HG02623 (cell line): Measurements from ENCODE around the gene PEX10.

Experiments
- ATAC-seq: cut with Tn5 transposase; IDR thresholded peaks from one replicate; pipeline ENCODE4 v1.9.1; 2021; ENCODE audit warnings: moderate library complexity; ENCODE audit not compliant: unreplicated experiment

The PEX10 gene

GRCh38 chr1:2405588-2406295, 6.6 kb downstream of the PEX10 start:
- no peak for ATAC-seq

DNA sequence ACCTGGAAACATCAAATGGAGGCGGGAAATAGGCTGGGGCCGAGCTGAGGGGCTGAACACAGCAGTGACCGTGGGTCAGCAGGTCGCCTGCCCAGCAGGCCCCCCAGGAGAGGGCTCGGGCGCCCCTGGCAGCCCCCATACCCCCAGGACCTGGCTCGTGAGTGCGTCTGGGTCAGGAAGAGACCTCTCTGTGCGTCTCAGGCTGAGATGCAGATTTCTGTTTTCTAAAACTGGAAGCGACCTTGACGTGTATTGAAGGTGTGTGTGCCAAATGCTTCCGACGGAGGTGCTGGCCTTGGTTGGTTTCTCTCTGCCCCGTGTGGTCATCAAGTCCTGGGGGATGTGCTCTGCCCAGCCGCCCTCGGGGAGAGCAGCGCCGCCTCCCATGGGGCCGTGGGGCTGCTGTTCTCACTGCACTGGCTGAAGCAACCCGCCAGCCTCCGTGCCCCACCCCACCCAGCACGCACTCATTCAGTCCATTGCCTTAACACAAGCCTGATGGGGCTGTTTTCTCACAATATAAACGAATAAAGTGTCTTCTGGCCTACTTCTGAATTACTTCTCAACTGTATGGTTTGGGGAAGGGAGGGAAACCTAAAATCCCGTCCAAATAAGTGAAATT, 7.4 kb downstream of the PEX10 start:
- ATAC-seq, result no peak

- ATAC-seq, result no peak
Observed at GRCh38 chr1:2404142-2404889, 8.0 kb downstream of the PEX10 start.

- no peak for ATAC-seq
Observed at GRCh38 chr1:2403273-2403672, 9.1 kb downstream of the PEX10 start.

- no peak for ATAC-seq
Observed at GRCh38 chr1:2402420-2402819, 9.9 kb downstream of the PEX10 start.

GRCh38 chr1:2400950-2401649, 11.3 kb downstream of the PEX10 start:
- no peak for ATAC-seq

- ATAC-seq, result no peak
Observed at GRCh38 chr1:2400576-2400909, 11.8 kb downstream of the PEX10 start.

DNA sequence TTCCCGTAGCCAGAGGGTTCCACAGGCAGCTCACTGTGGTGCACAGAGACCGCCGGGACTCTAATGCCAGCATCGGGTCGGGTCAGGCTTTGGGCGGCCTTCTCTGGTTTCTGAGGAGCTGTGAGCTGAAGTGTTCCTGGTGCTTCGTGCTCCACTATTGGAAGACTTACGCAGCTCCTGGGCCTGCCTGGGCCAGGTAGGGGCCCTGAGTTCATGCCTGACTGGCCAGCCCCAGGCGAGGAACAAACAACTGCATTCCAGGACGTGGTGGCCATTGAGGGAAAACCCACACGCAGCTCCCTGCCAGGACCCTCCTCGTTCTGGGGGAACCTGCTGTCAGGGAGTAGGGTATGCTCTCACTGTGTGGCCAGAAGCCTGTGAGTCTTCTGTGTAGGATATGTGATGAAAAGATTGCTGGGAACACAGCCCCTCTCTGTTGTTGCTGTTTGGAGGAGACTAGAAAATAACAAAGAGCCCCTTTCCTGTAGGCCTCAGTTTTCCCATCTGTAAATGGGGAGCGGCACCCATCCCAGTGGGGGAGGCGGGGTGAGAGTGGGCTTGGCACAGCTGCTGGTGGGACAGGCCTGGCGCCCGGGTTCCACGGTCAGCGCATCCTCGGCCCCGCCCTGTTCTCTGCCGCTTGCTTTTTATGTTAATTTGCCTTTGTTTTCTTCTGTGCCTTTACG, 12.3 kb downstream of the PEX10 start:
- no peak for ATAC-seq

- no peak for ATAC-seq
Observed at GRCh38 chr1:2398871-2399270, 13.5 kb downstream of the PEX10 start.

GRCh38 chr1:2397007-2397679, 15.2 kb downstream of the PEX10 start:
- ATAC-seq, result no peak

GRCh38 chr1:2396476-2396875, 15.9 kb downstream of the PEX10 start:
- no peak for ATAC-seq

DNA sequence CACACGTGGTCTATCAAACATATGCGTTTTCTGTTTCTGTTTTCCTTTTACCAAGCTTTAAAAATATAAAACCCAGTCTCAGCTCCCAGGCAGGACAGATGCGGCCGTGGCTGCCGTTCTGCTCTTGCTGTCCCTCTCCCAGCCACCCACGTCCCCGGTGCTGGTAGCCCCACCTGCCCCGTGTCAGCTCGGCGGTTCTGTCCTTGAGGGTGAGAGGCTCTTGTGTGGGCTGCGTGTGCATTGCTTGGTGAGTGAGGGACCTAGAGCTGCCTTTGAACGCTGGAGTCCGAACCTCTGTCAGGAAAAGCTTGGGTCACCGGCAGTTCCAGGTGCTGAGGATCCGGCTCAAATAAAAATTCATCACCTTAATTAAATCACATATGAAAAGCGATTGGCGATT, 16.3 kb downstream of the PEX10 start:
- ATAC-seq, result no peak

- ATAC-seq, result no peak
Observed at GRCh38 chr1:2395245-2395644, 17.1 kb downstream of the PEX10 start.

DNA sequence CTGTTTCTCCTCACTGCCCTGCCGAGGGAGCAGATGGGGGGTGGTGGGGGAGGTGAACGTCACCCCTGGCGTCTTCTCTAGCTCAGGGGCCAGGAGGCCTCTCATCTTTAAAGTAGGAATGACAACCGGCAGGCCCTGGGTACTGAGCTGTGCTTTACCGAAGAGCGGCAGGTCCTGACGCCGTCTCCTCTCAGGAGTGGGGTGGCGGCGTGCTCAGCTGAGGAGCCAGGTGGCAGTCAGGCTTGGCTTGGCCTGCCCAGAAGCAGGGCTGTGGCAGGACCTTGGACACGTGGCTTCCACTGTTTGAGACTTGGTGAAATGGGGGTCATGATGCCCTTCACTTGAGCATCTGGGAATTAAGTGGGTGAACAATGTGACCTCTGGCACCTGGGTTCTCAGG, 17.6 kb downstream of the PEX10 start:
- ATAC-seq, result no peak

DNA sequence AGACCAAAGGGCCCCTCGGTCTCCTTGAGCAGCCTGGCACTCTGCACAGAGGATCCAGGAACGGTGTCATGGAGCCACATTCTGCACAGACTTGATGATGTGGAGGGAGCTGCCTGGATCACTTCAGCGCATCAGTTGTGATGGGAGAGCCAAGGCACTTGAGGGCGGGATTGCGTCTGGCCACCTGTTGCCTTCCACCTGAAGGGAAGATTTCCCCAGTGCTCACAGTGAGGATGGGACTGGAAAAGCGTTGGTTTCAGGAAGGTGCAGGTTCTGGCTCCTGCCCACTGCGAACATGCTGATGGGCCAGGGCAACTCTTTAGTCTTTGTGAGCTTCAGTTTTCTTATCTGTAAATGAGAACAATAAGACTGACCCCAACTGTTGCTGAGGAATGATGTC, 18.1 kb downstream of the PEX10 start:
- ATAC-seq, result no peak

DNA sequence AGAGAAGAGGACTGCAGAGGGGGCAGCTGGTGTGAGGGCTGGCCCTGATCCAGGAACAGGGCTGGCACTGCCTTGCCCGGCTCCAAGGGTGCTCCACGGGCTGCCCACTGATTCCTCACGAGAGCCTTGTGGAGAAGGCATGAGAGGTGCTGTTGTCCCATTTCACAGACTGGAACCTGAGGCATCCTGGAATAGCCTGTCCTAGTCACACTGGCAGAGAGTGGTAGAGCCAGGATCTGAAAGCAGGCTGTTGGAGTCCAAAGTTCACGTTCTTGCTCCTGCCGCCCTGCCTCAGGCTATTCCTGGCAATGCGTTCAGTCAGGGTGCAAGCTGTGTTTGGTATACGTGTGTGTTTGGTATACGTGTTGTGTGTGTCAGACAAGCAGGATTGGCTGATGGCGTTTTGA, 18.9 kb downstream of the PEX10 start:
- no peak for ATAC-seq

DNA sequence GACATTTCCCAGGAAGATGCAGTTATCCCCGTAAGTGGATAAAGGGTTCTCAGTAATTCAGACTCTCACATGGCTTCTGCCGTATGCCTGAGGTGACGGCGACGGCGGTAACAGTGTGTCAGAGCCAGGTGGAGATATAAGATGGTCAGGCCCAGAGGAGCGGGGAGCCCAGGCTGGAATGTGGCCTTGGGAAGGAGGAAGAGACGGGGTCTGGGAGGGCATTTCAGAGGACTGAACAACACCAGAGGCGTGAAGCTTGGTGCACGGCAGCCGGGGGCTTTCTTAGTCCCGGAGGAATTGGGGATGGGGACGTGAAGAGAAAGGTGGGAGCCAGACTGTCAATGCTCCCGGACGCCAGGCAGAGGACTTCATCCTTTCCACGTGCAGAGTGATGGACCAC, 19.7 kb downstream of the PEX10 start:
- no peak for ATAC-seq

DNA sequence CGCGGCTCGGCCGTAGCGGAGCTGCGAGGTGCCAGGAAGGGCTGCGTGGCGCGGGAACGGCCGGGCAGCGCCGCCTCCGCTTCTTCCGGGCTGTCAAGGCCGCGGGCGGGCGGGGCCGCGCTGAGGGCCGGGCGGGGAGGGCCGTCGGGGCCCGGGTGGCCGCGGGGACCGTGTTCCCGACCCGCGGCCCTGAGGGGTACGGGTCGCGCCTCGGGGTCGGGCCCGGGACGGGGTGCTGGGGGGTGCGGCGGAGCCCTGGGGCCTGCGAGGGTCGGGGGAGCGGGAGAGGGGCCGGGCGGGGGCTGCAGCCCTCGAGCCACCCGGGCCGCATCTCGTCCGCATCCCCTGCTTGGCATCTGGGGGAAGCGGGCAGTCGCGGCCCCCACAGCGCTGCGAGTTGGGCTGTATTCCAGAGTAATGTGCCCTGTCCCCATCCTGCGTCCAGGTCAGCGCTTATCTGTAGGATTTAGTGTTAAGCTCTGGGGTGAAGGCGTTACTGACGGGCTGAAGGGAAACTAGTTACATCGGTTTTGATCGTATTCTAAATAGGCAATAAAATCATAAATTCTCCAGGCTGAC, 20.3 kb downstream of the PEX10 start:
- peak; percentile 14 for ATAC-seq

GRCh38 chr1:2391041-2391930, 21.1 kb downstream of the PEX10 start, which contains the start of the genes MORN1 and RER1:
Gene MORN1, minus strand, starts transcription at chr1:2391554. Its CDS starts 21 bp downstream, at chr1:2391533.
Gene RER1, plus strand, starts transcription at chr1:2391841. Its CDS starts 3,950 bp downstream, at chr1:2395791.
- peak; percentile 87 for ATAC-seq
